ENCODE results near the gene TSHZ1.

The TSHZ1 gene

DNA sequence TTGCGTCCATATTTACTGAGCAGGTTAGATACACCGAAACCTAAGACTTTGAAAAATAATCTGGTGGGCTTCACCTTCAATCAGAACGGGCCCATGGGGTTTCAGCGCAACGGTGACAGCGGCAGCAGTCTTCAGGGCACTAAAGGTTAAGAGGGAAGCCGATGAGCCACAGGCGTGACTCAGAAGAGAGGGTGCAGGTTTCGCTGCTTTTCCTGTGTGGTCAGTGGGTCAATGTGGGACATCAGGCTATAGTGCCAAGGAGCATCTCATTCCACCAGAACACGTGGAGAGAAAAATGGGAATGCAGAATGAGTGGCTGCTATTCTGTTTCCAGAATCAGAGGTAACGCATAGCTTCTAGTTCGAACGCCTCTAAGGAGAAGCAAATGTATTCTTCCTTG, 10.5 kb upstream of the TSHZ1 start:
- H3K4me3 ChIP-seq (ENCODE audit: low read depth, low read length): no peak overlapping the region
- no peak for TF ChIP-seq MYC (IDR thresholded peaks at IDR 0.05; ENCODE audit: low read depth, low read length)
- TF ChIP-seq, protein P1, sequence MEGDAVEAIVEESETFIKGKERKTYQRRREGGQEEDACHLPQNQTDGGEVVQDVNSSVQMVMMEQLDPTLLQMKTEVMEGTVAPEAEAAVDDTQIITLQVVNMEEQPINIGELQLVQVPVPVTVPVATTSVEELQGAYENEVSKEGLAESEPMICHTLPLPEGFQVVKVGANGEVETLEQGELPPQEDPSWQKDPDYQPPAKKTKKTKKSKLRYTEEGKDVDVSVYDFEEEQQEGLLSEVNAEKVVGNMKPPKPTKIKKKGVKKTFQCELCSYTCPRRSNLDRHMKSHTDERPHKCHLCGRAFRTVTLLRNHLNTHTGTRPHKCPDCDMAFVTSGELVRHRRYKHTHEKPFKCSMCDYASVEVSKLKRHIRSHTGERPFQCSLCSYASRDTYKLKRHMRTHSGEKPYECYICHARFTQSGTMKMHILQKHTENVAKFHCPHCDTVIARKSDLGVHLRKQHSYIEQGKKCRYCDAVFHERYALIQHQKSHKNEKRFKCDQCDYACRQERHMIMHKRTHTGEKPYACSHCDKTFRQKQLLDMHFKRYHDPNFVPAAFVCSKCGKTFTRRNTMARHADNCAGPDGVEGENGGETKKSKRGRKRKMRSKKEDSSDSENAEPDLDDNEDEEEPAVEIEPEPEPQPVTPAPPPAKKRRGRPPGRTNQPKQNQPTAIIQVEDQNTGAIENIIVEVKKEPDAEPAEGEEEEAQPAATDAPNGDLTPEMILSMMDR (IDR thresholded peaks at IDR 0.05; ENCODE audit: low read depth, low read length): no peak
- no peak for TF ChIP-seq POLR2A (IDR thresholded peaks at IDR 0.05; ENCODE audit: extremely low read depth, insufficient read length)
- TF ChIP-seq, protein P2, sequence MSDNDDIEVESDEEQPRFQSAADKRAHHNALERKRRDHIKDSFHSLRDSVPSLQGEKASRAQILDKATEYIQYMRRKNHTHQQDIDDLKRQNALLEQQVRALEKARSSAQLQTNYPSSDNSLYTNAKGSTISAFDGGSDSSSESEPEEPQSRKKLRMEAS (IDR thresholded peaks at IDR 0.05; ENCODE audit: low read depth, low read length): no peak
- no peak for DNase-seq (ENCODE audit: low read depth)

DNA sequence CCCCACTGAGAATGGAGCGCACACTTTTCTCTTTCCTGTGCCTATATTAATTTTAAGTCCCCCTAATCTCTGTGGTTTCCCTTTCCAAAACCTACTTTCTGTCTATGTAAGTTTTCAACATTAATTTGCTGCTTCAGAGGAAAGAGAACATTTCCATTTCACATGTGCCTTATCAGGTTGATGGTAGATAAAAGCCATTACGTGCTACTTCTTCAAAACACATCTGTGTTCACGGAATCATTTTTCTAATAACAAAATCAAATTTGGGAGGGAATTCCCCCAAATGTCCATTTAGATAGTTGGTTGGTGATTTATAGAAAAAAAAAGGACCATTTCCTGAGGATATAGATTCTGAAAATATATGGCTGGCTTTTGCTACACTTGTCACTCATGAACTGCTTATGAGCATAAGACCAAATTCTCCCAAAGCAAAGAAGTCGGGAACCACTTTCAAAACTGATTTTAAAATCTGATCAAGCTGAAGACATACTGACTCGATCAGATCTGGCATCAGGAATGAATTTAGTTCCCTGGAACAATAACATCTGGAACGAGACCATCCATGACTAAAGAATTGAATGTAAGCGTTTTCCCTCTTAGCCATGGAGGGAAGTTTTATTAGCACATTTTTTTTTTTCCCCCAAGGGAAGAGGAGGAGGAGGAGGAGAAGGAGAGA, 9.9 kb upstream of the TSHZ1 start:
- no peak for DNase-seq (ENCODE audit: low read depth)
- no peak for TF ChIP-seq MYC (IDR thresholded peaks at IDR 0.05; ENCODE audit: low read depth, low read length)
- TF ChIP-seq, protein P2 (IDR thresholded peaks at IDR 0.05; ENCODE audit: low read depth, low read length): no peak
- TF ChIP-seq, protein P1 (IDR thresholded peaks at IDR 0.05; ENCODE audit: low read depth, low read length): no peak
- H3K4me3 ChIP-seq (ENCODE audit: low read depth, low read length): no peak overlapping the region

DNA sequence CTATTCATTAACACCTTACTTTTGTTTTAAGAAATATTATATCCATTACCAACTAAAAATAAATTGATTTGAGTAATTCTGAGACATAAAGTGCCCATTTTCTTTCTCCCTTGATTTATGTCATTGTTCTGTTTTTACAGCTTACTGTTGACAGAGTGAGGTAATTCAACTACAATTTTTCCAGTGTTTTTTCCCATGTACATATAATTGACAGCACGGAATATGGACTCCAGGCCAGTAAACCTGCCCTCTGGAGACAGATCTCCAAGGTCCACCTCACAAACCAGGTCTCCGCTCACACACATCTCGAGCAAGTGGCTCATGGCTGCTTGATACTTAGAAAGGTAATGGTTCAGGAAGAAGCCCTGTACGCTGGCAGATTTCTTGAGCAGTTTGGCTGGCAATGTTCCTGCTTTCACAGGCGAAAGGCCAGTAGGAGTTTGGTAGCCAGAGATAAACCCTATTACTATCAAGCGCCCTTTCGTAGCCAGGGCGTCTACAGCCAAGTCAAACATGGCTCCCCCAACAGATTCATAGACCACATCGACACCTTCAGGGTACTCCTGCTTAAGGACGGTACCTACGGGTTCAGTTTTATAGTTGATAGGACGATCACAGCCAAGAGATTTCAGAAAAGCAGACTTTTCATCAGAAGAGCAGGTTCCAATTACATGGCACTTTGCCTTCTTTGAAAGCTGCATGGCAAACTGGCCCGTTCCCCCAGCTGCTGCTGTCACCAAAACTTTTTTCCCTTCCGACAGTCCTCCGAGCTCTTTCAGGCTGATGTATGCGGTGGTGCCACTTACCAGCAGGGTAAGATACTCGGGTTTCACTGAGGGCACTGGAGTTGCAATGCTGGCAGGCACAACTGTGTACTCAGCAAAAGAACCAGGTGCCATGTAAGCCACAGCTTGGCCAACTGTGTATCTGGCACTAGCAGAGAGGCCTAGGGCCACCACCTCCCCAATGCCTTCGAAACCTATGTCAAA, 9.0 kb upstream of the TSHZ1 start:
- no peak for DNase-seq (ENCODE audit: low read depth)
- TF ChIP-seq MYC (IDR thresholded peaks at IDR 0.05; ENCODE audit: low read depth, low read length) (no peak), POLR2A (IDR thresholded peaks at IDR 0.05; ENCODE audit: extremely low read depth, insufficient read length) (no peak)
- TF ChIP-seq, protein P1 (IDR thresholded peaks at IDR 0.05; ENCODE audit: low read depth, low read length): no peak
- TF ChIP-seq, protein P2 (IDR thresholded peaks at IDR 0.05; ENCODE audit: low read depth, low read length): no peak

DNA sequence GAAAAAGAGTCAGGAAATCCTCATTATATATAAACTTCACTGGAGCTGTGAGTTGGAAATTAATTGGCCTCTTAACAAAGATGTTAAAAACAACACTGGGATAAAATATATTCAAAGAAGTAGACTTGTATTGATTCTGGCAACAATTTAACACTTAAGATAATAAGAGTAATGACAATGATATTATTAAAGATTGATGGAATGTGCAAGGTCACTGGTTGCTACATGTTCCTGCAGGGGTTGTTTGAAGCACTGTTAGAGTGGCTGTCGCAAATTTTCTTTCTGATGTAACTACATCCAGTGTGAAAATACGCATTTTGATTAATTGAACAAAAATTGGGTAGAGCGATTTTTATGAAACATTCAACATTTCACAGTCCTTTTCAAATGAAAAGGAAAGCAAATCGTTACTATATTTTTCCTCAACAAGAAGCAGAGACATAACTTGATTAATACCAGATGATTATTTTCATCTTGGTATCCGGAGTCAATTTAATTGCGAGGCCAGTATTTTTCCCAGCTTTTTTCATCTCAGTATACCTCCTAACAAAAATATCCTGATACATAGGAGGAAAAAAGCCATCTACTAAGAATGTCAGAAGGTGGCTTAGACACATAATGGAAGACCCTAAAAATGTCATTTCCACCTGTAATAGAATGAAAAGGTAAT, 7.8 kb upstream of the TSHZ1 start:
- no peak for TF ChIP-seq MYC (IDR thresholded peaks at IDR 0.05; ENCODE audit: low read depth, low read length)
- TF ChIP-seq POLR2A (IDR thresholded peaks at IDR 0.05; ENCODE audit: extremely low read depth, insufficient read length): no peak
- TF ChIP-seq, protein P1 (IDR thresholded peaks at IDR 0.05; ENCODE audit: low read depth, low read length): no peak
- TF ChIP-seq, protein P2 (IDR thresholded peaks at IDR 0.05; ENCODE audit: low read depth, low read length): no peak
- H3K4me3 ChIP-seq (ENCODE audit: low read depth, low read length): no peak overlapping the region
- DNase-seq (ENCODE audit: low read depth): no peak

More for the DNA sequence above, 9.0 kb upstream of the TSHZ1 start:
- no peak overlapping the region for H3K4me3 ChIP-seq (ENCODE audit: low read depth, low read length)

DNA sequence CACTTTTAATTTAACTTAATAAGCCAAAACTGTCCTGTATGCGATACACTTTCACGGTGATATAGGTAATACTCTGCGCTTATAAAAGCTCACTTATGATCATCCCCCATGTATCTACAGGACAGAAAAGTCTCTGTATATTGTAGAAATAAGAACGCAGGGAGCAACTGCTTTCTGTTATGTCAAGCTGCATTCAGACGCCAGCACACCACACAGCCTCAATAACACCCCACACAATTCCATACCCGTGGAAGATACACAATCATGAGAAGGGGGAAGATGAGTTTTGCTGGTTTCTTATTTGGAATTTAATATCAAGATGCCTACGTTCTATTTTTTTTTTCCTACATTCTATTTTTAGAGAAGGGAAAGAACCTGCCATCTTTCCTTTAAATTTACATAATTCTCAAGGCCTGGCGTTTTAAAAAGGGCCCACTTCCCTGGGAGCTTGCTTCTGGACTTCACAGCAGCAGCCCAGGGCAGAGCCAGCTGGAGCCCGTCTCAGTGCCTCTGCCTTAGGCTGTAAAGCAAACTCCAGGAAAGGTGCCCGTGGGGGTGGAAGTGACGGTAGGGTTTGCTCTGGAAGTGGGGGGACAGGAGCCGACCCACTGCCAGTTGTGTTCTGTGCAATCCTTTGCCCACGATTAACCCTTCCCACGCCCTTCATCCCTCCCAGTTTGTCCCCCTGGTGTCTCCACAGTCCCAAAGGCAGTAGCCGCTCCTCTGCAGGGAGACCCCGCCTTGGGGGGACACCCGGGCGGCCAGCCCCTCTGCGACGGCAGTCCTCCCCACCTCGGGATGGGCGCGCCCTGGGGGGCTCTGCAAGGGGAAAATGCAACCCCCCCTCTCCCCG, 7.0 kb upstream of the TSHZ1 start:
- no peak overlapping the region for H3K4me3 ChIP-seq (ENCODE audit: low read depth, low read length)
- TF ChIP-seq, protein P1 (IDR thresholded peaks at IDR 0.05; ENCODE audit: low read depth, low read length): no peak
- TF ChIP-seq POLR2A (IDR thresholded peaks at IDR 0.05; ENCODE audit: extremely low read depth, insufficient read length) (no peak), MYC (IDR thresholded peaks at IDR 0.05; ENCODE audit: low read depth, low read length) (no peak)
- TF ChIP-seq, protein P2 (IDR thresholded peaks at IDR 0.05; ENCODE audit: low read depth, low read length): no peak
- DNase-seq (ENCODE audit: low read depth): no peak
